GM19035 (cell line): Measurements from ENCODE around the gene SEPTIN7.
"Not testable (repeated sequence)": the region's sequence is repeated elsewhere in the genome, so short reads cannot be mapped to it uniquely, and the experiment has no call there.

Experiments used
- ATAC-seq: cut with Tn5 transposase; IDR thresholded peaks from one replicate; pipeline ENCODE4 v1.9.1; 2021; ENCODE audit not compliant: unreplicated experiment

Gene SEPTIN7

GRCh38 chr7:35800718-35801391 lies at the start of gene SEPTIN7:
Gene SEPTIN7 (plus strand): TSS chr7:35801057. CDS start chr7:35801210, 153 bp downstream.
- ATAC-seq = peak; percentile 82

GRCh38 chr7:35752742-35753141 lies 48.1 kb upstream of the SEPTIN7 start:
- no peak for ATAC-seq

GRCh38 chr7:35753761-35754603 lies 46.9 kb upstream of the SEPTIN7 start:
- ATAC-seq = no peak

- ATAC-seq = no peak
Observed at GRCh38 chr7:35754741-35755140, 46.1 kb upstream of the SEPTIN7 start.

GRCh38 chr7:35755711-35756110 lies 45.1 kb upstream of the SEPTIN7 start:
- ATAC-seq = no peak

GRCh38 chr7:35756453-35756852 lies 44.4 kb upstream of the SEPTIN7 start:
- ATAC-seq = not testable (repeated sequence)

- no peak for ATAC-seq
Observed at GRCh38 chr7:35757574-35757973, 43.3 kb upstream of the SEPTIN7 start.

GRCh38 chr7:35758421-35758820 lies 42.4 kb upstream of the SEPTIN7 start:
- no peak for ATAC-seq

- no peak for ATAC-seq
Observed at GRCh38 chr7:35760143-35760745, 40.6 kb upstream of the SEPTIN7 start.

- ATAC-seq = no peak
Observed at GRCh38 chr7:35761871-35762677, 38.8 kb upstream of the SEPTIN7 start.

- ATAC-seq = no peak
Observed at GRCh38 chr7:35762781-35763180, 38.1 kb upstream of the SEPTIN7 start.

- ATAC-seq = no peak
Observed at GRCh38 chr7:35768346-35768745, 32.5 kb upstream of the SEPTIN7 start.

- no peak for ATAC-seq
Observed at GRCh38 chr7:35771776-35772175, 29.1 kb upstream of the SEPTIN7 start.

- no peak for ATAC-seq
Observed at GRCh38 chr7:35773994-35774393, 26.9 kb upstream of the SEPTIN7 start.

GRCh38 chr7:35776686-35777085 lies 24.2 kb upstream of the SEPTIN7 start:
- no peak for ATAC-seq

GRCh38 chr7:35777121-35777520 lies 23.7 kb upstream of the SEPTIN7 start:
- ATAC-seq = no peak

- ATAC-seq = no peak
Observed at GRCh38 chr7:35780070-35780469, 20.8 kb upstream of the SEPTIN7 start.

GRCh38 chr7:35781200-35781701 lies 19.6 kb upstream of the SEPTIN7 start:
- ATAC-seq = no peak

- ATAC-seq = no peak
Observed at GRCh38 chr7:35781767-35782515, 18.9 kb upstream of the SEPTIN7 start.

- no peak for ATAC-seq
Observed at GRCh38 chr7:35784332-35784731, 16.5 kb upstream of the SEPTIN7 start.
